AG04450 (cell line): ENCODE measurements around the gene ZNF536. TPM values are rescaled to one million over a fixed set of nuclear protein-coding genes. Genes with fewer than 3 reads are reported as not detected.

ENCODE experiments used
- CTCF ChIA-PET: fragments of 300-600, 350-600 bp; formaldehyde crosslinking; extraction: SDS; loops from one replicate; lab custom pipeline; 2022; ENCODE audit warnings: antibody characterized with exemption, inconsistent platforms; lab: Charles Lee
- POLR2A ChIA-PET: fragments of 350-600 bp; formaldehyde crosslinking; extraction: SDS; loops from one replicate; lab custom pipeline; 2021; ENCODE audit warnings: antibody characterized with exemption, inconsistent platforms; lab: Yijun Ruan, JAX
- DNase-seq: peaks from one replicate; pipeline ENCODE4 v3.0.0-alpha.2; 2011; ENCODE audit warnings: low read depth, low spot score
- H3K27ac ChIP-seq: one replicate; pipeline ENCODE4 v1.5.1; 2012; ENCODE audit warnings: low read depth, low read length, control low read depth
- H3K27me3 ChIP-seq: one replicate; pipeline ENCODE4 v1.6.0; 2012; ENCODE audit warnings: low read length; ENCODE audit not compliant: control insufficient read depth, insufficient read depth
- H3K4me3 ChIP-seq: 2 replicates; pipeline ENCODE4 v1.5.1; 2011; ENCODE audit warnings: mild to moderate bottlenecking, low read depth, low read length, control low read depth
- H3K9me3 ChIP-seq: 2 replicates; pipeline ENCODE4 v1.5.1; 2012; ENCODE audit warnings: low read length; ENCODE audit not compliant: control insufficient read depth, insufficient read depth
- polyA plus RNA-seq: library from polyadenylated mRNA; depleted of rRNA; stranded (reverse); fragments of >200 nt; gene quantifications from 2 replicates; pipeline ENCODE4 v1.2.3, GENCODE V29; 2011
- TF ChIP-seq, protein P1 (sequence below): IDR thresholded peaks from 2 replicates; pipeline ENCODE4 v1.5.1; 2011; ENCODE audit warnings: low read depth, low read length, control low read depth, inconsistent platforms

Gene ZNF536
- polyA plus RNA-seq, 1 experiment: not detected

DNA sequence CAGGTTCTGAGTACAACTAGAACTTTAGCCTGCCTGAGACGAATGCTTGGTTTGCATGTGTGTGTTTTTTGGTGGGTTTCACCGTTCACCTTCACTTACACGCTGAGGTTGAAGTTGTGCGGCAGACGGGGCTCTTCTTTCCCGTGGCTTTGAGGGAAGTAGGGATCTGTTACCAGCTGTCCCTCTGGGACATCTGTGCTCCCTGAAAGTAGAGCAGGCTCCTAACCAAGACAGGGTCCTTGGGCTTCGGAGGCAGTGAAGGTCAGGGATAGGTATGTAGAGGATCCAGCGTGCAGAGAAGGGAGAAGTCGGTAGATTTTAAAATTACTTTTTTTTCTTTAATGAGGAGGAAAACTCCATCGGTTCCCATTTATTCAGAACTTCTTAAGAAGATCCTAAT lies 48.7 kb downstream of the ZNF536 start:
- ChIA-PET CTCF (no interaction called here), POLR2A (no interaction called here)
- H3K4me3 ChIP-seq: no peak overlapping the region
- DNase-seq: no peak
- peaks cover 50% of the 10 kb centered on the region for H3K9me3 ChIP-seq
- TF ChIP-seq, protein P1, sequence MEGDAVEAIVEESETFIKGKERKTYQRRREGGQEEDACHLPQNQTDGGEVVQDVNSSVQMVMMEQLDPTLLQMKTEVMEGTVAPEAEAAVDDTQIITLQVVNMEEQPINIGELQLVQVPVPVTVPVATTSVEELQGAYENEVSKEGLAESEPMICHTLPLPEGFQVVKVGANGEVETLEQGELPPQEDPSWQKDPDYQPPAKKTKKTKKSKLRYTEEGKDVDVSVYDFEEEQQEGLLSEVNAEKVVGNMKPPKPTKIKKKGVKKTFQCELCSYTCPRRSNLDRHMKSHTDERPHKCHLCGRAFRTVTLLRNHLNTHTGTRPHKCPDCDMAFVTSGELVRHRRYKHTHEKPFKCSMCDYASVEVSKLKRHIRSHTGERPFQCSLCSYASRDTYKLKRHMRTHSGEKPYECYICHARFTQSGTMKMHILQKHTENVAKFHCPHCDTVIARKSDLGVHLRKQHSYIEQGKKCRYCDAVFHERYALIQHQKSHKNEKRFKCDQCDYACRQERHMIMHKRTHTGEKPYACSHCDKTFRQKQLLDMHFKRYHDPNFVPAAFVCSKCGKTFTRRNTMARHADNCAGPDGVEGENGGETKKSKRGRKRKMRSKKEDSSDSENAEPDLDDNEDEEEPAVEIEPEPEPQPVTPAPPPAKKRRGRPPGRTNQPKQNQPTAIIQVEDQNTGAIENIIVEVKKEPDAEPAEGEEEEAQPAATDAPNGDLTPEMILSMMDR: no peak
- H3K27me3 ChIP-seq: no peaks in the 10 kb centered on the region
- no peak overlapping the region for H3K27ac ChIP-seq

DNA sequence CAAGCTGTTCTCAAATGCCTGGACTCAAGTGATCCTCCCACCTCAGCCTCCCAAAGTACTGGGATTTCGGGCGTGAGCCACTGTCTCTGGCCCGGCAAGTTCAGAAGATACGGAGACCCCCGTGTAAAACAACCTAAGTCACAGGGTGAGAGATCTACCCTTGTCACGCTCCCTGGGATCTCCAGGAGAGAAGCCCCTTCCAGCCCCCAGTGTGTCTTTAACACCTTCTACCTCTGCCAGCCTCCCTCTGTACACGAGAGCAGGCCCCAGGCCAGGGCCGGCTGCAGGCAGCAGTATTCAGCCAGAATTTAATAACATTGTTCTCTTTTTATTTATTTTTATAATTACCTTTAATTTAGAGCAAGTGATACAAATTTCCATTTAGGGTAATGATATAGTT lies 49.4 kb downstream of the ZNF536 start:
- no peak for DNase-seq
- CTCF ChIA-PET: no interaction called here
- Histone ChIP-seq H3K27ac (no peak overlapping the region), H3K4me3 (no peak overlapping the region), H3K9me3 (peaks cover 51% of the 10 kb centered on the region), H3K27me3 (no peaks in the 10 kb centered on the region)
- TF ChIP-seq, protein P1: no peak
- POLR2A ChIA-PET: no interaction called here

DNA sequence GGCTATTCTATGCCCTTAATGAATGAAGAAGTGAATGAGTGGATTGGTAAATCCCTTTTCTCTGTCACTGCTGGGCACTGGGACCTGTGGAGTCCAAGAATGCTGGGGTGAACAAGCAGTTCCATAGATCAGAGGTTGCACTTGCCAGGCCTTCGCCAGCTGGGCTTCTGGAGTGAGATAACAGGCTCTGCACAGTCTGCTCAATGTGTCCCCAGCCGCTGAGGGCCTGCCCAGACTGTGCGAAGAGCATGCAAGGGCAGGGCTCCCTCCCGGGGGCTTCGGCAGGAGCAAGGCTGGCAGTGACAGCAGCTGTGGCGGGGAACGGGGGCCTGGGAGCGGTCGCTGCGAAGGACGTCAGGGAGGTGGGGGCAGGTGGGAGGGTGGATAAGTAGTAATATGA lies 51.3 kb downstream of the ZNF536 start:
- TF ChIP-seq, protein P1: no peak
- Histone ChIP-seq H3K27me3 (no peaks in the 10 kb centered on the region), H3K9me3 (peaks cover 54% of the 10 kb centered on the region), H3K4me3 (no peak overlapping the region), H3K27ac (no peak overlapping the region)
- DNase-seq: no peak
- POLR2A ChIA-PET: no interaction called here
- CTCF ChIA-PET: no interaction called here

DNA sequence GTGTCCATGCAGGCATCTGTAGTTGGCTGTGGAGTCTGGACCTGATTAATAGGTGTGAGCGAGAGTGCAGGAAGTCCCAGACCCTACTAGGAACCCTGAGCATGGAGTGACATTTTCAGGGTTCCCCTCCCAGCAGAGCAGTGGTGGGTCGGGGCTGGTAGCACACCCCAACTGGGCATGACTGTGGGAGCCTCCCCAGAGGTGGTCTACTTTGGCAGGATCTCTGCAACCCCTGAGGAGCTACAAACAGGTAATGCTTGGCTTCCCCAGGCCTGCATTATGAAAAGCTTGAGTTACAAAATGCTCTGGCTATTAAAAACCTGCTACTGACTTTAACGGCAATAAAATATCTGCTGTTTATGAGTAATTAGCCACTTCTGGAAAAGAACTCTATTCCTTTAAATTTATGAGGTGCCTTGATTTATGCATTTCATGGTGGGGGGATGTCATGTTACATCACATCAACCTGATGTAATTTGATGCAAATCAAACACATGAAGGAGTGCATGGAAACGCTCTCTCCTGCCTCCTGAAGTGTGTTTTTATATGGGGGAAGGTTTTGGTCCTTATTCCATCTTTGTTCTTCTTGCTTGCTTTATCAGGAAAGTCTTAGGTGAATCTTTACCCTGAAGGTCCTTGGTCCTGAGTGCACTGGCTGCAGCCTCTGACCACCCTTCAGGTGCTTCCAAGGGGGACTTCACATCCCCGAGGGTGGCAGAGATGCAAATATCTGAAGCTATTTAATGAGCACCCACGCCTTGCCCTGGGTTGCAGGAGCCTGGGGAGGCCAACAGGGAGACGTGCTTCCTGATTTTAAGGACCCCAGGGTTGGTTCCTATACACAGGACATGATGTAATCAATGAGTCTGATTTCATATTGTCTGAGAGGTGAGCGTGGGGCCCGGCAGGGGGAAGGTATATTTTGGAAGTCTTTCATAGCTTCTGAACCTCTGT lies 54.0 kb downstream of the ZNF536 start:
- no peak for DNase-seq
- Histone ChIP-seq H3K27ac (no peak overlapping the region), H3K9me3 (peaks cover 64% of the 10 kb centered on the region), H3K4me3 (no peak overlapping the region), H3K27me3 (no peaks in the 10 kb centered on the region)
- ChIA-PET POLR2A (no interaction called here), CTCF (no interaction called here)
- TF ChIP-seq, protein P1: no peak

DNA sequence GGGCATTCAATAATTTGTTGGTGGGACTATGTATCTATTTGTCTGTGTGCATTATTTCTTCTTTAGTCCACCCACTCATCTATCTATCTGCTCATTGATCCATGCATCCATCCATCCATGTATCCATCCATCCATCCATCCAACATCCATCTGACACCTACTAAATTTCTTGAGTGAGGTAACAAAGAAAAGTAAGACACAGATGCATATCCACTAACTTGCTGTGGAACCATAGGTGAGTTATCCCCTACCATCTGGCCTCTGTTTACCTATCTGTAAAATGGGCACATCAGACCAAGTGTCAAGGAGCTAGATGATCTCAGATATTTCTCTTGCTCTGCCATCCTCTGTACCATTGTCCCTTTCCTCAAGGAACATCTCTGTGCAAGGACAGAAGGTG lies 54.7 kb downstream of the ZNF536 start:
- no peak overlapping the region for H3K4me3 ChIP-seq
- H3K9me3 ChIP-seq: peaks cover 65% of the 10 kb centered on the region
- TF ChIP-seq, protein P1: no peak
- no peaks in the 10 kb centered on the region for H3K27me3 ChIP-seq
- ChIA-PET POLR2A (no interaction called here), CTCF (no interaction called here)
- no peak overlapping the region for H3K27ac ChIP-seq
- no peak for DNase-seq
